Muscle layer of colon (tissue), 2 donors: ENCODE measurements around the gene SRP9.
"Not testable (repeated sequence)": the region's sequence is repeated elsewhere in the genome, so short reads cannot be mapped to it uniquely, and the experiment has no call there.

Experiments used
- H3K27ac ChIP-seq: one replicate; pipeline ENCODE4 v1.7.0; 2013; ENCODE audit warnings: low read depth, mild to moderate bottlenecking, low read length, moderate library complexity
- H3K27me3 ChIP-seq, 2 donors: one replicate each; pipeline ENCODE4 v1.7.0; 2013; ENCODE audit warnings: low read length in 2 of 2, mild to moderate bottlenecking in 2 of 2; ENCODE audit not compliant: insufficient read depth in 2 of 2, control insufficient read depth in 1 of 2
- H3K36me3 ChIP-seq: one replicate; pipeline ENCODE4 v1.7.0; 2013; ENCODE audit warnings: mild to moderate bottlenecking, low read length; ENCODE audit not compliant: insufficient read depth
- H3K4me1 ChIP-seq: one replicate; pipeline ENCODE4 v1.7.0; 2013; ENCODE audit warnings: mild to moderate bottlenecking, low read length; ENCODE audit not compliant: insufficient read depth
- H3K4me3 ChIP-seq, 2 donors: one replicate each; pipeline ENCODE4 v1.7.0; 2013; ENCODE audit warnings: low read length in 2 of 2, low read depth in 1 of 2, mild to moderate bottlenecking in 1 of 2, moderate library complexity in 1 of 2
- H3K9ac ChIP-seq: one replicate; pipeline ENCODE4 v1.7.0; 2013; ENCODE audit warnings: low read length
- H3K9me3 ChIP-seq: one replicate; pipeline ENCODE4 v1.7.0; 2013; ENCODE audit warnings: mild to moderate bottlenecking, low read length
- donor health status: abdominal sarcoma.
- donor health status: Adenocarcinoma of cecum.

SRP9 gene

GRCh38 chr1:225822655-225823403 is 45.2 kb downstream of the SRP9 start:
- Histone ChIP-seq H3K27ac (no peak overlapping the region), H3K27me3 (no peaks in the 10 kb centered on the region), H3K9ac (no peak overlapping the region), H3K4me3 (no peak overlapping the region), H3K9me3 (no peaks in the 10 kb centered on the region), H3K36me3 (peaks cover 13% of the 10 kb centered on the region), H3K4me1 (peaks cover 66% of the 10 kb centered on the region)

- H3K36me3 ChIP-seq: peaks cover 13% of the 10 kb centered on the region
- no peak overlapping the region for H3K27ac ChIP-seq
- H3K9ac ChIP-seq: no peak overlapping the region
- H3K4me3 ChIP-seq: no peak overlapping the region
- peaks cover 56% of the 10 kb centered on the region for H3K4me1 ChIP-seq
- H3K9me3 ChIP-seq: no peaks in the 10 kb centered on the region
- no peaks in the 10 kb centered on the region for H3K27me3 ChIP-seq
Measured at GRCh38 chr1:225823811-225824261, 46.2 kb downstream of the SRP9 start.

- no peak overlapping the region for H3K27ac ChIP-seq
Measured at GRCh38 chr1:225824533-225824941, 46.9 kb downstream of the SRP9 start.

GRCh38 chr1:225825078-225825477 is 47.5 kb downstream of the SRP9 start:
- Histone ChIP-seq H3K9me3 (no peaks in the 10 kb centered on the region), H3K4me1 (peaks cover 47% of the 10 kb centered on the region), H3K4me3 (no peak overlapping the region), H3K9ac (no peak overlapping the region), H3K27me3 (no peaks in the 10 kb centered on the region), H3K36me3 (peaks cover 23% of the 10 kb centered on the region), H3K27ac (no peak overlapping the region)

More at GRCh38 chr1:225824533-225824941, 46.9 kb downstream of the SRP9 start:
- H3K9me3 ChIP-seq: no peaks in the 10 kb centered on the region
- H3K9ac ChIP-seq: no peak overlapping the region
- peaks cover 53% of the 10 kb centered on the region for H3K4me1 ChIP-seq
- no peak overlapping the region for H3K4me3 ChIP-seq
- H3K27me3 ChIP-seq: no peaks in the 10 kb centered on the region
- peaks cover 20% of the 10 kb centered on the region for H3K36me3 ChIP-seq

- Histone ChIP-seq H3K4me3 (no peak overlapping the region), H3K9ac (no peak overlapping the region), H3K9me3 (no peaks in the 10 kb centered on the region), H3K36me3 (peaks cover 27% of the 10 kb centered on the region), H3K4me1 (peaks cover 42% of the 10 kb centered on the region), H3K27me3 (no peaks in the 10 kb centered on the region), H3K27ac (no peak overlapping the region)
Measured at GRCh38 chr1:225825607-225826007, 48.0 kb downstream of the SRP9 start.

- H3K4me1 ChIP-seq: peaks cover 39% of the 10 kb centered on the region
- H3K36me3 ChIP-seq: peaks cover 38% of the 10 kb centered on the region
- H3K9ac ChIP-seq: no peak overlapping the region
- H3K9me3 ChIP-seq: no peaks in the 10 kb centered on the region
- no peaks in the 10 kb centered on the region for H3K27me3 ChIP-seq
- no peak overlapping the region for H3K4me3 ChIP-seq
- H3K27ac ChIP-seq: no peak overlapping the region
Measured at GRCh38 chr1:225827076-225827475, 49.5 kb downstream of the SRP9 start.

- H3K9ac ChIP-seq: no peak overlapping the region
- peaks cover 25% of the 10 kb centered on the region for H3K4me1 ChIP-seq
- no peak overlapping the region for H3K4me3 ChIP-seq
- H3K27me3 ChIP-seq: no peaks in the 10 kb centered on the region
- peaks cover 41% of the 10 kb centered on the region for H3K36me3 ChIP-seq
- no peaks in the 10 kb centered on the region for H3K9me3 ChIP-seq
- H3K27ac ChIP-seq: no peak overlapping the region
Measured at GRCh38 chr1:225828706-225829345, 51.2 kb downstream of the SRP9 start.

GRCh38 chr1:225830841-225831240 is 53.2 kb downstream of the SRP9 start:
- no peak overlapping the region for H3K27ac ChIP-seq
- no peak overlapping the region for H3K4me3 ChIP-seq
- H3K9me3 ChIP-seq: no peaks in the 10 kb centered on the region
- no peak overlapping the region for H3K9ac ChIP-seq
- peaks cover 23% of the 10 kb centered on the region for H3K4me1 ChIP-seq
- H3K27me3 ChIP-seq: no peaks in the 10 kb centered on the region
- peaks cover 41% of the 10 kb centered on the region for H3K36me3 ChIP-seq

- Histone ChIP-seq H3K9me3 (no peaks in the 10 kb centered on the region), H3K27ac (peak overlapping the region; percentile 67), H3K4me1 (peaks cover 13% of the 10 kb centered on the region), H3K36me3 (peaks cover 56% of the 10 kb centered on the region), H3K27me3 (no peaks in the 10 kb centered on the region), H3K9ac (no peak overlapping the region), H3K4me3 (no peak overlapping the region)
Measured at GRCh38 chr1:225834417-225835329, 57.0 kb downstream of the SRP9 start.

GRCh38 chr1:225835856-225836255 is 58.2 kb downstream of the SRP9 start:
- Histone ChIP-seq H3K4me3 (no peak overlapping the region), H3K9me3 (no peaks in the 10 kb centered on the region), H3K27ac (no peak overlapping the region), H3K9ac (no peak overlapping the region), H3K4me1 (peaks cover 13% of the 10 kb centered on the region), H3K36me3 (peaks cover 58% of the 10 kb centered on the region), H3K27me3 (no peaks in the 10 kb centered on the region)

- not testable (repeated sequence) for H3K27me3 ChIP-seq, H3K4me3 ChIP-seq, H3K9ac ChIP-seq, H3K9me3 ChIP-seq, H3K27ac ChIP-seq
- Histone ChIP-seq H3K4me1 (peaks cover 13% of the 10 kb centered on the region), H3K36me3 (peaks cover 54% of the 10 kb centered on the region)
Measured at GRCh38 chr1:225836296-225836695, 58.7 kb downstream of the SRP9 start.
